WTC11 (cell line): ENCODE results near the gene CACNA1H.
"Not testable (repeated sequence)": the region's sequence is repeated elsewhere in the genome, so short reads cannot be mapped to it uniquely, and the experiment has no call there.

Experiments
- ATF3 ChIP-seq: sonication (generic); formaldehyde crosslinking; conservative IDR thresholded peaks from 2 replicates; pipeline ENCODE4 v1.8.1; 2022; ENCODE audit warnings: mild to moderate bottlenecking, missing genetic modification reagents
- CREB1 ChIP-seq: sonication (generic); formaldehyde crosslinking; IDR thresholded peaks from 2 replicates; pipeline ENCODE4 v1.8.0; 2023; ENCODE audit warnings: mild to moderate bottlenecking, missing genetic modification reagents
- CTCF ChIP-seq: fragments of 200-600 bp; IDR thresholded peaks from 2 replicates; pipeline ENCODE4 v1.8.0; 2022; ENCODE audit warnings: antibody characterized with exemption
- ETV6 ChIP-seq: sonication (generic); formaldehyde crosslinking; IDR thresholded peaks from 2 replicates; pipeline ENCODE4 v1.8.1; 2022; ENCODE audit warnings: mild to moderate bottlenecking, missing genetic modification reagents
- HMGA2 ChIP-seq: fragments of 250-450 bp; sonication (Bioruptor Pico); IDR thresholded peaks from 2 replicates; pipeline ENCODE4 v1.4.0; 2021; ENCODE audit warnings: mild to moderate bottlenecking, moderate library complexity
- IRF1 ChIP-seq: sonication (generic); formaldehyde crosslinking; IDR thresholded peaks from 2 replicates; pipeline ENCODE4 v1.8.0; 2023; ENCODE audit warnings: missing genetic modification reagents
- JUN ChIP-seq: sonication (generic); formaldehyde crosslinking; IDR thresholded peaks from 2 replicates; pipeline ENCODE4 v1.8.0; 2023; ENCODE audit warnings: mild to moderate bottlenecking, missing genetic modification reagents
- TEAD1 ChIP-seq: sonication (generic); formaldehyde crosslinking; IDR thresholded peaks from 2 replicates; pipeline ENCODE4 v1.8.0; 2022; ENCODE audit warnings: mild to moderate bottlenecking, missing genetic modification reagents
- ZNF263 ChIP-seq: sonication (generic); formaldehyde crosslinking; IDR thresholded peaks from 2 replicates; pipeline ENCODE4 v1.8.1; 2022; ENCODE audit warnings: low read depth, mild to moderate bottlenecking, moderate library complexity, missing genetic modification reagents
- ZNF416 ChIP-seq: fragments of 250-450 bp; sonication (Bioruptor Pico); IDR thresholded peaks from 2 replicates; pipeline ENCODE4 v1.9.0; 2021; ENCODE audit warnings: mild to moderate bottlenecking, inconsistent platforms

- not testable (repeated sequence) for TF ChIP-seq CTCF; CREB1 (CRISPR knock-in tag); IRF1 (CRISPR knock-in tag); JUN (CRISPR knock-in tag); ATF3 (CRISPR knock-in tag); ZNF263 (CRISPR knock-in tag); ETV6 (CRISPR knock-in tag); ZNF416 (CRISPR knock-in tag); HMGA2 (CRISPR knock-in tag); TEAD1 (CRISPR knock-in tag)
Observed at GRCh38 chr16:1255276-1256122, 102.6 kb downstream of the CACNA1H start, which contains the start of gene TPSD1.
